Right lobe of liver (tissue), 6 donors: ENCODE data around the gene SRF. TPM values are rescaled to one million over a fixed set of nuclear protein-coding genes. Genes with fewer than 3 reads are reported as not detected.
A peak's percentile ranks its signal among the peaks of the same experiment; 100 is the strongest.

Experiments
- ATAC-seq, 4 donors: fragments of 200-7000 bp; cut with Tn5 transposase; one replicate each; pipeline ENCODE4 v1.9.1; 2020; ENCODE audit warnings: mild to moderate bottlenecking in 4 of 4, moderate library complexity in 4 of 4
- DNase-seq, 3 donors: peaks; one replicate each; pipeline ENCODE4 v3.0.0-alpha.2; 2020
- H3K27ac ChIP-seq, 3 donors: fragments of 200-600 bp; one replicate each; pipeline ENCODE4 v1.8.0; 2022
- H3K27me3 ChIP-seq, 2 donors: fragments of 200-600 bp; one replicate each; pipeline ENCODE4 v1.8.0; 2022
- H3K36me3 ChIP-seq, 4 donors: fragments of 200-600 bp; sonication (generic) in 1 of 4; one replicate each; pipeline versions ENCODE4 v1.5.1 to v1.8.0; 2017 to 2022; ENCODE audit warnings: control low read depth in 1 of 4
- H3K4me1 ChIP-seq, 4 donors: fragments of 200-600 bp; sonication (generic) in 1 of 4; one replicate each; pipeline versions ENCODE4 v1.5.1 to v1.8.0; 2017 to 2022; ENCODE audit warnings: control low read depth in 1 of 4
- H3K4me3 ChIP-seq, 3 donors: fragments of 200-600 bp; one replicate each; pipeline ENCODE4 v1.8.0; 2022
- H3K9me3 ChIP-seq, 4 donors: fragments of 200-600 bp; sonication (generic) in 1 of 4; one replicate each; pipeline versions ENCODE4 v1.5.1 to v1.8.0; 2017 to 2022; ENCODE audit warnings: control low read depth in 1 of 4
- CTCF ChIP-seq, 4 donors: fragments of 200-600 bp in 3 of 4; fragments of 450-650 bp in 1 of 4; IDR thresholded peaks; one replicate each; pipeline versions ENCODE4 v1.5.1 to v1.8.0; 2016 to 2022; ENCODE audit warnings: antibody characterized with exemption in 4 of 4, mild to moderate bottlenecking in 2 of 4
- POLR2A ChIP-seq: fragments of 450-650 bp; IDR thresholded peaks from one replicate; pipeline ENCODE4 v1.6.1; 2017; ENCODE audit warnings: antibody characterized with exemption, mild to moderate bottlenecking
- WGBS: methylation state at CpG from one replicate; pipeline ENCODE4 v1.1.6; 2018; ENCODE audit warnings: low coverage, low lambda C conversion rate; ENCODE audit not compliant: insufficient coverage; ENCODE audit errors: missing lambda C conversion rate; 5-methylcytosine and 5-hydroxymethylcytosine counted together
- intact Hi-C, 2 donors: fragments of 100-400 bp; cut with DNase I; formaldehyde crosslinking; loops; one replicate each; pipeline versions ENCODE4 v1.11.2 to v1.14.1; 2022
- total RNA-seq, 6 experiments: library from RNA; depleted of rRNA in 2 of 6; stranded (reverse); fragments of >200 nt in 2 of 6; fragmentation: NEBNext Ultra II Directional in 3 of 6; extraction: Animal tissue kit (Norgen Biotek cat#: 25700) in 3 of 6; gene quantifications; one replicate each; pipeline versions ENCODE4 v1.1.0 to v1.2.4, GENCODE V29; 2016 to 2023
- donor health status: DM: no; HTN: yes; CAD: no.
- donor health status: DM: no; HTN: no; CAD: no.
- donor health status: DM: no; HTN: no; CAD: no.
- donor health status: DM: no; HTN: yes; CAD: no.
- donor health status: DM: no; HTN: yes; CAD: no.

SRF gene
- total RNA-seq, 6 experiments from 2014 or later, result 4.9 to 17.0 (median 11.3) TPM

GRCh38 chr6:43171707-43172103 is 636 bp downstream of the SRF start:
- no peaks in the 10 kb centered on the region for H3K27me3 ChIP-seq
- DNase-seq (peak in 1 of 3 donors; percentile 68), ATAC-seq (no peak)
- intact Hi-C loops, result no loop called here
- peak overlapping the region; percentile 97 to 100 (median 99) for H3K27ac ChIP-seq
- peaks cover 0 to 19% (median 7%) of the 10 kb centered on the region in 4 donors for H3K4me1 ChIP-seq
- TF ChIP-seq CTCF (IDR thresholded peaks at IDR 0.05) (no peak), POLR2A (no peak)
- 3% methylated on average over 13 of the region's 57 CpGs for WGBS
- H3K36me3 ChIP-seq, result peaks cover 5 to 19% (median 10%) of the 10 kb centered on the region in 4 donors
- H3K9me3 ChIP-seq, result no peaks in the 10 kb centered on the region
- peak overlapping the region; percentile 88 to 98 (median 90) for H3K4me3 ChIP-seq

- intact Hi-C loops, result no loop called here
- H3K4me1 ChIP-seq, result peaks cover 0 to 19% (median 7%) of the 10 kb centered on the region in 4 donors
- ATAC-seq (peak in 1 of 4 donors; percentile 0), DNase-seq (peak; percentile 71 to 79 (median 74))
- no peaks in the 10 kb centered on the region for H3K27me3 ChIP-seq
- TF ChIP-seq POLR2A, result peak; percentile 41
- TF ChIP-seq CTCF (IDR thresholded peaks at IDR 0.05), result no peak
- peaks cover 6 to 26% (median 13%) of the 10 kb centered on the region in 4 donors for H3K36me3 ChIP-seq
- WGBS, result 2% methylated on average over 43 of the region's 46 CpGs
- H3K4me3 ChIP-seq, result peak overlapping the region; percentile 88 to 98 (median 90)
- H3K27ac ChIP-seq, result peak overlapping the region; percentile 97 to 100 (median 99)
- no peaks in the 10 kb centered on the region for H3K9me3 ChIP-seq
These were observed 1.3 kb downstream of the SRF start for GRCh38 chr6:43172104-43173007.

GRCh38 chr6:43173591-43174262 is 2.7 kb downstream of the SRF start:
- Histone ChIP-seq H3K27me3 (no peaks in the 10 kb centered on the region), H3K27ac (peak overlapping the region; percentile 75 to 100 (median 99)), H3K4me1 (peaks cover 0 to 19% (median 7%) of the 10 kb centered on the region in 4 donors), H3K36me3 (peaks cover 7 to 39% (median 19%) of the 10 kb centered on the region in 4 donors), H3K4me3 (peak overlapping the region; percentile 49 to 98 (median 90)), H3K9me3 (no peaks in the 10 kb centered on the region)
- WGBS, result 71% methylated on average over 4 of the region's 11 CpGs
- ATAC-seq (no peak), DNase-seq (peak in 1 of 3 donors; percentile 51)
- intact Hi-C loops, result no loop called here
- TF ChIP-seq POLR2A (no peak), CTCF (IDR thresholded peaks at IDR 0.05) (no peak)

GRCh38 chr6:43174263-43175112 is 3.4 kb downstream of the SRF start:
- 11% methylated on average over 5 of the region's 32 CpGs for WGBS

More at GRCh38 chr6:43174263-43175112, 3.4 kb downstream of the SRF start:
- ATAC-seq (peak; percentile 67 to 79 (median 73)), DNase-seq (peak; percentile 96 to 97 (median 96))
- TF ChIP-seq POLR2A (peak; percentile 78), CTCF (IDR thresholded peaks at IDR 0.05) (peak in 2 of 4 donors; percentile 25 to 32)
- intact Hi-C loops, result no loop called here
- H3K36me3 ChIP-seq, result peaks cover 7 to 47% (median 23%) of the 10 kb centered on the region in 4 donors
- peak overlapping the region; percentile 75 to 100 (median 99) for H3K27ac ChIP-seq
- H3K27me3 ChIP-seq, result no peaks in the 10 kb centered on the region
- H3K9me3 ChIP-seq, result no peaks in the 10 kb centered on the region
- H3K4me3 ChIP-seq, result peak overlapping the region; percentile 49 to 90 (median 54)
- peaks cover 0 to 19% (median 7%) of the 10 kb centered on the region in 4 donors for H3K4me1 ChIP-seq
